ENCODE data around the gene WDR35. TPM values are rescaled to one million over a fixed set of nuclear protein-coding genes. Genes with fewer than 3 reads are reported as not detected.
A peak's percentile ranks its signal among the peaks of the same experiment; 100 is the strongest.

The WDR35 gene
- total RNA-seq, 1 experiment from 2014 or later = 7.2 TPM

- no peaks in the 10 kb centered on the region for H3K36me3 Mint-ChIP-seq (ENCODE audit: insufficient read depth, unreplicated experiment)
- H3K4me3 ChIP-seq (ENCODE audit: low read depth, low read length) = no peak overlapping the region
- no peaks in the 10 kb centered on the region for H3K27me3 Mint-ChIP-seq (ENCODE audit: insufficient read depth, unreplicated experiment)
- no TSS peak for BruUV-seq (replicated peaks)
- H3K4me1 Mint-ChIP-seq (ENCODE audit: low read depth, unreplicated experiment) = no peaks in the 10 kb centered on the region
- CTCF ChIA-PET = no interaction called here
- H3K9me3 Mint-ChIP-seq (ENCODE audit: unreplicated experiment) = no peaks in the 10 kb centered on the region
- no peak overlapping the region for H3K4me3 Mint-ChIP-seq (ENCODE audit: unreplicated experiment)
- H3K4me1 ChIP-seq = no peaks in the 10 kb centered on the region
- DNase-seq = no peak
- no peaks in the 10 kb centered on the region for H3K36me3 ChIP-seq (ENCODE audit: control insufficient read depth, insufficient read depth, low read length)
- intact Hi-C loops (cut with micrococcal nuclease; ENCODE audit: unreplicated experiment) = no loop called here
- no peaks in the 10 kb centered on the region for H3K27me3 ChIP-seq (replicated peaks; ENCODE audit: control insufficient read depth, insufficient read depth, low read length)
- TF ChIP-seq, protein P1, sequence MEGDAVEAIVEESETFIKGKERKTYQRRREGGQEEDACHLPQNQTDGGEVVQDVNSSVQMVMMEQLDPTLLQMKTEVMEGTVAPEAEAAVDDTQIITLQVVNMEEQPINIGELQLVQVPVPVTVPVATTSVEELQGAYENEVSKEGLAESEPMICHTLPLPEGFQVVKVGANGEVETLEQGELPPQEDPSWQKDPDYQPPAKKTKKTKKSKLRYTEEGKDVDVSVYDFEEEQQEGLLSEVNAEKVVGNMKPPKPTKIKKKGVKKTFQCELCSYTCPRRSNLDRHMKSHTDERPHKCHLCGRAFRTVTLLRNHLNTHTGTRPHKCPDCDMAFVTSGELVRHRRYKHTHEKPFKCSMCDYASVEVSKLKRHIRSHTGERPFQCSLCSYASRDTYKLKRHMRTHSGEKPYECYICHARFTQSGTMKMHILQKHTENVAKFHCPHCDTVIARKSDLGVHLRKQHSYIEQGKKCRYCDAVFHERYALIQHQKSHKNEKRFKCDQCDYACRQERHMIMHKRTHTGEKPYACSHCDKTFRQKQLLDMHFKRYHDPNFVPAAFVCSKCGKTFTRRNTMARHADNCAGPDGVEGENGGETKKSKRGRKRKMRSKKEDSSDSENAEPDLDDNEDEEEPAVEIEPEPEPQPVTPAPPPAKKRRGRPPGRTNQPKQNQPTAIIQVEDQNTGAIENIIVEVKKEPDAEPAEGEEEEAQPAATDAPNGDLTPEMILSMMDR (IDR thresholded peaks at IDR 0.05; ENCODE audit: insufficient read depth in 1 of 2, low read depth in 1 of 2, low read length in 1 of 2, severe bottlenecking in 1 of 2, unreplicated experiment in 1 of 2) = no peak
- POLR2A ChIA-PET = no interaction called here
- H3K27ac Mint-ChIP-seq (ENCODE audit: unreplicated experiment) = no peak overlapping the region
- no peaks in the 10 kb centered on the region for H3K9me3 ChIP-seq
Measured at GRCh38 chr2:19911808-19912509, 77.9 kb downstream of the WDR35 start.

DNA sequence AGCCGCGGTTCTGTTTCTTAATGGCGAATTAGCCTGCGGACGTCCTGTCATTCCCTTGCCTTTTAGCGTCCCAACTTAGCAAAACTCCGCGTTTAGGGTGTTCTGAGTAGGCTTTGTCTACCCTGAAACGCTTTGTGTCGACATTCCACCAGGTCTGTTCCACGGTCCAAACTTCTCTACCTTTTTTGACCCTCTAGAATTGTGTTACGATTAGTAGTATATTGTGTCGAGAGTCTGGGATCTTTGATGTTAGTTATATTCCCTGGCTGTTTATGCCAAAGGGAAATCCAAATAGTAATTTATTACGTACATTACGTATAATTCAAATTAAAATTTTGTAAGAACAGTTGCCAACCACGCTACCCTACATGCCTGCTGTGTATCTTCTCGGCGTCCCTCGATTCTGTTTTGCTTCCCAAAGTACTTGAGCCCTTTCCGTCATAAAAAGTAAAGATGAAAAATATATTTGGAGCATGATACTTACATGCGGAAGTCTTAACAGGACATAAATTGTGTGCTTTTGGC, 87.6 kb downstream of the WDR35 start:
- Histone ChIP-seq H3K4me3 (ENCODE audit: low read depth, low read length) (peak overlapping the region; percentile 61), H3K27me3 (replicated peaks; ENCODE audit: control insufficient read depth, insufficient read depth, low read length) (no peaks in the 10 kb centered on the region), H3K36me3 (ENCODE audit: control insufficient read depth, insufficient read depth, low read length) (no peaks in the 10 kb centered on the region), H3K4me1 (no peaks in the 10 kb centered on the region), H3K9me3 (no peaks in the 10 kb centered on the region)
- no peak for DNase-seq
- Mint-ChIP-seq H3K27ac (ENCODE audit: unreplicated experiment) (peak overlapping the region; percentile 96), H3K4me3 (ENCODE audit: unreplicated experiment) (peak overlapping the region; percentile 81), H3K4me1 (ENCODE audit: low read depth, unreplicated experiment) (peaks cover 12% of the 10 kb centered on the region), H3K36me3 (ENCODE audit: insufficient read depth, unreplicated experiment) (peaks cover 21% of the 10 kb centered on the region), H3K9me3 (ENCODE audit: unreplicated experiment) (no peaks in the 10 kb centered on the region), H3K27me3 (ENCODE audit: insufficient read depth, unreplicated experiment) (no peaks in the 10 kb centered on the region)
- TSS peak; percentile 93 for BruUV-seq (replicated peaks)
- TF ChIP-seq, protein P1 (IDR thresholded peaks at IDR 0.05; ENCODE audit: insufficient read depth in 1 of 2, low read depth in 1 of 2, low read length in 1 of 2, severe bottlenecking in 1 of 2, unreplicated experiment in 1 of 2) = no peak
- ChIA-PET POLR2A (no interaction called here), CTCF (no interaction called here)
- intact Hi-C loops (cut with micrococcal nuclease; ENCODE audit: unreplicated experiment) = loop anchor here (2.0 kb wide), 1 partner anchor 191 kb away; no protein-coding TSS in a partner anchor

- BruUV-seq (replicated peaks) = no TSS peak
- no peaks in the 10 kb centered on the region for H3K27me3 ChIP-seq (replicated peaks; ENCODE audit: control insufficient read depth, insufficient read depth, low read length)
- Mint-ChIP-seq H3K4me1 (ENCODE audit: low read depth, unreplicated experiment) (peaks cover 12% of the 10 kb centered on the region), H3K27ac (ENCODE audit: unreplicated experiment) (peak within 1 kb of the TSS; percentile 96), H3K9me3 (ENCODE audit: unreplicated experiment) (no peaks in the 10 kb centered on the region), H3K27me3 (ENCODE audit: insufficient read depth, unreplicated experiment) (no peaks in the 10 kb centered on the region), H3K36me3 (ENCODE audit: insufficient read depth, unreplicated experiment) (peaks cover 21% of the 10 kb centered on the region), H3K4me3 (ENCODE audit: unreplicated experiment) (peak within 1 kb of the TSS; percentile 81)
- intact Hi-C loops (cut with micrococcal nuclease; ENCODE audit: unreplicated experiment) = loop anchor here (2.0 kb wide), 2 partner anchors 31 to 191 kb away; no protein-coding TSS in a partner anchor
- peak; percentile 95 to 96 for DNase-seq
- no peaks in the 10 kb centered on the region for H3K9me3 ChIP-seq
- no peaks in the 10 kb centered on the region for H3K4me1 ChIP-seq
- no peaks in the 10 kb centered on the region for H3K36me3 ChIP-seq (ENCODE audit: control insufficient read depth, insufficient read depth, low read length)
- ChIA-PET POLR2A (interaction anchor here (0.6 kb wide), 1 partner anchor 32 kb away, joined by 4 read pairs; no protein-coding TSS in a partner anchor), CTCF (interaction anchor here (0.6 kb wide), 1 partner anchor 389 kb away, joined by 3 read pairs; no protein-coding TSS in a partner anchor)
- TF ChIP-seq, protein P1 (IDR thresholded peaks at IDR 0.05; ENCODE audit: insufficient read depth in 1 of 2, low read depth in 1 of 2, low read length in 1 of 2, severe bottlenecking in 1 of 2, unreplicated experiment in 1 of 2) = peak in 1 of 2 experiments; percentile 26
- H3K4me3 ChIP-seq (ENCODE audit: low read depth, low read length) = peak within 1 kb of the TSS; percentile 61
Measured at GRCh38 chr2:19901442-19902215, 88.3 kb downstream of the WDR35 start, which contains the start of gene TTC32. Gene TTC32 (minus strand): TSS chr2:19901983. CDS start chr2:19901854, 129 bp downstream.
